DND-41 (cell line): ENCODE measurements around the gene PSMD14.

Source experiments
- EZH2 ChIP-seq: IDR thresholded peaks from 3 replicates; pipeline ENCODE4 v1.6.1; 2012; ENCODE audit warnings: borderline replicate concordance, low read depth, mild to moderate bottlenecking, moderate library complexity, low read length, inconsistent platforms; ENCODE audit not compliant: severe bottlenecking
- TF ChIP-seq, protein P1 (sequence below): IDR thresholded peaks from 2 replicates; pipeline ENCODE4 v1.5.1; 2012; ENCODE audit warnings: borderline replicate concordance, low read length, moderate library complexity, mild to moderate bottlenecking; ENCODE audit not compliant: poor library complexity, severe bottlenecking; ENCODE audit errors: extremely low read depth

DNA sequence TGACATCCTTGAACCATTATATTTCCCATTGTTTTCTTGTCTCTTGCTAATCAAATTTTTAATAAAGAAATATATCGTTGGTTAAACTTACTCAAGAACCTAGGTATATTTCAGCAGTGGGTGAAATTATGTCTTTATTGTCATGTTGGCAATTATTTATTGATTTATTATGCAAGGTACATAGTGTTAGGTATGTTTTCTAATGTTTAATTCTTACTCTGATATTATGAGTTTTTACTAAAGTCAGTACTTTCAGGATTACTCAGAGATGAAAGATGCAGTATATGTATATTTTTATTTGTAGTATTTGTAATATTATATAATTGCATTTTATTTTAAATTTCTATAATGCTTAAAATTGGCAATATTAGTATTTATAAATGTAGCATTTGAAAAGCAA lies 46.9 kb downstream of the PSMD14 start:
- TF ChIP-seq, protein P1, sequence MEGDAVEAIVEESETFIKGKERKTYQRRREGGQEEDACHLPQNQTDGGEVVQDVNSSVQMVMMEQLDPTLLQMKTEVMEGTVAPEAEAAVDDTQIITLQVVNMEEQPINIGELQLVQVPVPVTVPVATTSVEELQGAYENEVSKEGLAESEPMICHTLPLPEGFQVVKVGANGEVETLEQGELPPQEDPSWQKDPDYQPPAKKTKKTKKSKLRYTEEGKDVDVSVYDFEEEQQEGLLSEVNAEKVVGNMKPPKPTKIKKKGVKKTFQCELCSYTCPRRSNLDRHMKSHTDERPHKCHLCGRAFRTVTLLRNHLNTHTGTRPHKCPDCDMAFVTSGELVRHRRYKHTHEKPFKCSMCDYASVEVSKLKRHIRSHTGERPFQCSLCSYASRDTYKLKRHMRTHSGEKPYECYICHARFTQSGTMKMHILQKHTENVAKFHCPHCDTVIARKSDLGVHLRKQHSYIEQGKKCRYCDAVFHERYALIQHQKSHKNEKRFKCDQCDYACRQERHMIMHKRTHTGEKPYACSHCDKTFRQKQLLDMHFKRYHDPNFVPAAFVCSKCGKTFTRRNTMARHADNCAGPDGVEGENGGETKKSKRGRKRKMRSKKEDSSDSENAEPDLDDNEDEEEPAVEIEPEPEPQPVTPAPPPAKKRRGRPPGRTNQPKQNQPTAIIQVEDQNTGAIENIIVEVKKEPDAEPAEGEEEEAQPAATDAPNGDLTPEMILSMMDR, result no peak
- TF ChIP-seq EZH2, result no peak
